Progenitor cell of endocrine pancreas (in vitro differentiated cells): Measurements from ENCODE around the gene MMP13. TPM values are rescaled to one million over a fixed set of nuclear protein-coding genes. Genes with fewer than 3 reads are reported as not detected.
"Not testable (repeated sequence)": the region's sequence is repeated elsewhere in the genome, so short reads cannot be mapped to it uniquely, and the experiment has no call there.

Experiments used
- DNase-seq: peaks from one replicate; pipeline ENCODE4 v3.0.0; 2021; ENCODE audit warnings: low spot score; ENCODE audit not compliant: unreplicated experiment
- H3K27ac Mint-ChIP-seq: 2 replicates; pipeline ENCODE4 v1.8.0; 2021; ENCODE audit warnings: mild to moderate bottlenecking, moderate library complexity, mixed read lengths
- H3K27me3 Mint-ChIP-seq: 2 replicates; pipeline ENCODE4 v1.8.0; 2021; ENCODE audit warnings: mixed read lengths
- H3K36me3 Mint-ChIP-seq: 2 replicates; pipeline ENCODE4 v1.8.0; 2022; ENCODE audit warnings: mixed read lengths; ENCODE audit not compliant: insufficient read depth
- H3K4me1 Mint-ChIP-seq: 2 replicates; pipeline ENCODE4 v1.8.0; 2021; ENCODE audit warnings: low read depth, mixed read lengths
- H3K4me3 Mint-ChIP-seq: 2 replicates; pipeline ENCODE4 v1.8.0; 2021; ENCODE audit warnings: low read depth, mild to moderate bottlenecking, moderate library complexity, mixed read lengths
- H3K9me3 Mint-ChIP-seq: 2 replicates; pipeline ENCODE4 v1.8.0; 2021; ENCODE audit warnings: low read depth, mixed read lengths
- total RNA-seq: library from RNA; stranded (reverse); gene quantifications from 2 replicates; pipeline ENCODE4 v1.2.1, GENCODE V29; 2021
- TF ChIP-seq, protein P1 (sequence below): fragments of 200-600 bp; sonication (generic); IDR thresholded peaks from one replicate; pipeline ENCODE4 v1.5.0; 2021; ENCODE audit warnings: antibody characterized with exemption, mild to moderate bottlenecking; ENCODE audit not compliant: unreplicated experiment

The MMP13 gene
- total RNA-seq, 1 donor from 2014 or later = not detected

DNA sequence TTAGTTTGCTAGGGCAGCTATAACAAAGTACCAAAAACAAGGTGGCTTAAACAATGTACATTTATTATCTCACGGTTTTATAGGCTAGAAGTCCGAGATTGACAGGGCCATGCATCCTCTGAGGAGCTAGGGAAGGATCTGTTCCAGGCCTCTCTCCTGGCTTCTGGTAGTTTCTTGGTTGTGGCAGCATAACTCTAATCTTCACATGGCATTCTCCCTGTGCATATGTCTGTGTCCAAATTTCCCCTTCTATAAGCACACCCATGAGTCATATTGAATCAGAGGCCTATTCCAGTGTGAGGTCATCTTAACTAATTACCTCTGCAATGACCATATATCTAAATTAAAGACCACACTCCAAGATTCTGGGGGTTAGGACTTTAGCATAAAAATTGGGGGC lies 31.3 kb upstream of the MMP13 start:
- Mint-ChIP-seq H3K4me3 (no peak overlapping the region), H3K27me3 (peaks cover 8% of the 10 kb centered on the region), H3K27ac (no peak overlapping the region), H3K9me3 (no peaks in the 10 kb centered on the region), H3K36me3 (no peaks in the 10 kb centered on the region), H3K4me1 (no peaks in the 10 kb centered on the region)
- DNase-seq = no peak
- TF ChIP-seq, protein P1, sequence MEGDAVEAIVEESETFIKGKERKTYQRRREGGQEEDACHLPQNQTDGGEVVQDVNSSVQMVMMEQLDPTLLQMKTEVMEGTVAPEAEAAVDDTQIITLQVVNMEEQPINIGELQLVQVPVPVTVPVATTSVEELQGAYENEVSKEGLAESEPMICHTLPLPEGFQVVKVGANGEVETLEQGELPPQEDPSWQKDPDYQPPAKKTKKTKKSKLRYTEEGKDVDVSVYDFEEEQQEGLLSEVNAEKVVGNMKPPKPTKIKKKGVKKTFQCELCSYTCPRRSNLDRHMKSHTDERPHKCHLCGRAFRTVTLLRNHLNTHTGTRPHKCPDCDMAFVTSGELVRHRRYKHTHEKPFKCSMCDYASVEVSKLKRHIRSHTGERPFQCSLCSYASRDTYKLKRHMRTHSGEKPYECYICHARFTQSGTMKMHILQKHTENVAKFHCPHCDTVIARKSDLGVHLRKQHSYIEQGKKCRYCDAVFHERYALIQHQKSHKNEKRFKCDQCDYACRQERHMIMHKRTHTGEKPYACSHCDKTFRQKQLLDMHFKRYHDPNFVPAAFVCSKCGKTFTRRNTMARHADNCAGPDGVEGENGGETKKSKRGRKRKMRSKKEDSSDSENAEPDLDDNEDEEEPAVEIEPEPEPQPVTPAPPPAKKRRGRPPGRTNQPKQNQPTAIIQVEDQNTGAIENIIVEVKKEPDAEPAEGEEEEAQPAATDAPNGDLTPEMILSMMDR = no peak

- TF ChIP-seq, protein P1 = no peak
- DNase-seq = no peak
- Mint-ChIP-seq H3K4me1 (peaks cover 5% of the 10 kb centered on the region), H3K4me3 (no peak overlapping the region), H3K27me3 (peaks cover 6% of the 10 kb centered on the region), H3K27ac (no peak overlapping the region), H3K9me3 (no peaks in the 10 kb centered on the region), H3K36me3 (no peaks in the 10 kb centered on the region)
Observed at GRCh38 chr11:102985850-102986249, 30.3 kb upstream of the MMP13 start.

GRCh38 chr11:102983486-102983885 lies 28.0 kb upstream of the MMP13 start:
- TF ChIP-seq, protein P1 = no peak
- H3K4me3 Mint-ChIP-seq = no peak overlapping the region
- peaks cover 5% of the 10 kb centered on the region for H3K4me1 Mint-ChIP-seq
- H3K27me3 Mint-ChIP-seq = no peaks in the 10 kb centered on the region
- no peak overlapping the region for H3K27ac Mint-ChIP-seq
- no peaks in the 10 kb centered on the region for H3K36me3 Mint-ChIP-seq
- H3K9me3 Mint-ChIP-seq = no peaks in the 10 kb centered on the region
- no peak for DNase-seq

- no peak overlapping the region for H3K4me3 Mint-ChIP-seq
- H3K27ac Mint-ChIP-seq = no peak overlapping the region
- DNase-seq = no peak
Observed at GRCh38 chr11:102981324-102981910, 25.9 kb upstream of the MMP13 start.

DNA sequence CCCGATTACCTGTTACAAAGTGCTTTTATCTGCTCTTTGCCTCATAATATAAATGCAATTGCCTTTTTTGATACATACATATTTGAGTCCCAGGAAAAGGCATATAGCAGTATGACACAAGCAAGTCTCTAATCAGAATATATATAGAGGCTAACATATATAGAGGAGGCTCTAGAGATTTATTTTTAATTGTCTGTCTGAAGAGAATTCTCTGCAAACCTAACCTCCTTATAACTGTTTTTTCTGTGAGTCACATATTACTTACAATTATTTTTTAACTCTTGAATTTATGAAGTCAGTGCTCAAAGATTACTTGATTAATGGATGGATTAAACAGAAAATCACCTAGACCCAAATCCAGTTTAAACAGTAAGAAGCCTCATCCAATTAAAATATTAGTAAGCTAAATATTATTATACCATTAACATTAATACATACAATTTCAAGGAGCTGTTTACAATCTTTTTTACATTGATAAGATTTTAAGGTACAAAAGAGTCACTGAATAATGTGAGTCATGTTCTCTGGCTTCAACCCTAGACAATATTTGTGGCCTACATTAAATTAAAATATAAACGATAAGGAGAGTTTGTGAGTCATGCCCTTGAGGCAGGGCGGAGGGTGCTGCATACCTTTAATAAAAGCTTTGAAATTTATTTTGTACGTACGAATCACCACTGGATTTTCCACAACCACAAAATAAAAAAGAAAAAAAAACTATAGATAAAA lies 19.2 kb upstream of the MMP13 start:
- Mint-ChIP-seq H3K4me1 (peaks cover 2% of the 10 kb centered on the region), H3K36me3 (no peaks in the 10 kb centered on the region), H3K27ac (no peak overlapping the region), H3K4me3 (no peak overlapping the region), H3K27me3 (peaks cover 3% of the 10 kb centered on the region), H3K9me3 (no peaks in the 10 kb centered on the region)
- TF ChIP-seq, protein P1 = no peak
- DNase-seq = no peak

More at GRCh38 chr11:102981324-102981910, 25.9 kb upstream of the MMP13 start:
- Mint-ChIP-seq H3K36me3 (no peaks in the 10 kb centered on the region), H3K4me1 (peaks cover 5% of the 10 kb centered on the region), H3K9me3 (no peaks in the 10 kb centered on the region), H3K27me3 (no peaks in the 10 kb centered on the region)
- TF ChIP-seq, protein P1 = no peak

DNA sequence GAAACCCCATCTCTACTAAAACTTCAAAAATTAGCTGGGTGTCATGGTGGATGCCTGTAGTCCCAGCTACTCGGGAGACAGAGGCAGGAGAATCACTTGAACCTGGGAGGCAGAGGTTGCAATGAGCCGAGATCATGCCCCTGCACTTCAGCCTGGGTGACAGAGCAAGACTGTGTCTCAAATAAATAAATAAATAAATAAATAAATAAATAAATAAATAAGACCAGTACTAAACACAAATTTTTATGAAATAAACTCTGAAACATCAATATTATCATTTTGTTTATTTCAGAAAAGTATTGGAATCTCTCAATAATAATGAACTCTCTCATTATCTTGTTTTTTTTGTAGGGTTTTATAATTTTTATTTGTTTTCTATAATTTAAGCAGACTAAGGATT lies 18.2 kb upstream of the MMP13 start:
- DNase-seq, H3K27me3 Mint-ChIP-seq, H3K4me3 Mint-ChIP-seq, H3K27ac Mint-ChIP-seq, H3K36me3 Mint-ChIP-seq, H3K4me1 Mint-ChIP-seq, H3K9me3 Mint-ChIP-seq: not testable (repeated sequence)
